ENCODE data around the gene COQ9.

COQ9 gene

DNA sequence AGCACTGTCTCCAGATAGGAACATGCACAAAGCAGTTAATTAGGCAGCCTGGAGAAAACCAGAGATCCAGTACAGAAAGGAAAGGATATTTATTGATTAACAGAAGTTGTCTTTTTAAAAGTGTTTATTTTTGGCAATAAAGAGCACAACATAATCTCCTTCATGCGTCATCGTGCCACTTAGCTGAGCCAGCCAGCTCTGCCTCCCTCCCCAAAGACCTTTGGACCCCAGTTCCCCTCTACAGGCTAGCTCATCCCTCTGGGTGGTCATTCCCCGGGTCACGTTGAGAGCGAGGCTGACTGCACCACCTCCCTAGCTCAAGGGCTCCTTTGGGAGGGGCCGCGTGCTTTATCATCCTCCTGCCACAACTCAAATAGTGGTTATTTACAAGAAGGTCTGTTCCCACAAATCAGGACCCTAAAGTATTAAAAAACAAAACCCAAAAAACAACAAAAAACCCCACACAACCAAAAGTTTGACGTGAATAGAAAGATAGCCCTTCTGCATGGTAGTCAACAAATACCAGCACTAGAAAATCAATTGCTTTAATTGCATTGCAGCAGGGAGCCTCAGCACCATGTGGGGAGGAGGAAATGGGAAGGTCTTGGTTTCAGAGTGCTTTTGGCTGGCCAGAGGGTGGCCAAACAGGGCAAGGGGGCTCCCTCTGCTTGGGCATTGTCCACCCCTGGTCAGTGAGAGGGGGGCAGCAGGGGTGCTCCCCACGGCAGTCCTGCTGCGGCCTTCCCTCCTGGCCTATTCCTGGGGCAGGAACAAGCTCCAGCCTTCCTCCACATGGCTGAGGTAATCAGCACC lies 24.8 kb downstream of the COQ9 start:
- in situ Hi-C loops (cut with MboI; ENCODE audit: low sequenced_read_pairs): no loop called here

GRCh38 chr16:57472665-57473060 lies 25.4 kb downstream of the COQ9 start:
- in situ Hi-C loops (cut with MboI; ENCODE audit: low sequenced_read_pairs): no loop called here

GRCh38 chr16:57473176-57473840 lies 26.0 kb downstream of the COQ9 start:
- in situ Hi-C loops (cut with MboI; ENCODE audit: low sequenced_read_pairs): no loop called here

GRCh38 chr16:57473906-57474305 lies 26.6 kb downstream of the COQ9 start:
- in situ Hi-C loops (cut with MboI; ENCODE audit: low sequenced_read_pairs): no loop called here

DNA sequence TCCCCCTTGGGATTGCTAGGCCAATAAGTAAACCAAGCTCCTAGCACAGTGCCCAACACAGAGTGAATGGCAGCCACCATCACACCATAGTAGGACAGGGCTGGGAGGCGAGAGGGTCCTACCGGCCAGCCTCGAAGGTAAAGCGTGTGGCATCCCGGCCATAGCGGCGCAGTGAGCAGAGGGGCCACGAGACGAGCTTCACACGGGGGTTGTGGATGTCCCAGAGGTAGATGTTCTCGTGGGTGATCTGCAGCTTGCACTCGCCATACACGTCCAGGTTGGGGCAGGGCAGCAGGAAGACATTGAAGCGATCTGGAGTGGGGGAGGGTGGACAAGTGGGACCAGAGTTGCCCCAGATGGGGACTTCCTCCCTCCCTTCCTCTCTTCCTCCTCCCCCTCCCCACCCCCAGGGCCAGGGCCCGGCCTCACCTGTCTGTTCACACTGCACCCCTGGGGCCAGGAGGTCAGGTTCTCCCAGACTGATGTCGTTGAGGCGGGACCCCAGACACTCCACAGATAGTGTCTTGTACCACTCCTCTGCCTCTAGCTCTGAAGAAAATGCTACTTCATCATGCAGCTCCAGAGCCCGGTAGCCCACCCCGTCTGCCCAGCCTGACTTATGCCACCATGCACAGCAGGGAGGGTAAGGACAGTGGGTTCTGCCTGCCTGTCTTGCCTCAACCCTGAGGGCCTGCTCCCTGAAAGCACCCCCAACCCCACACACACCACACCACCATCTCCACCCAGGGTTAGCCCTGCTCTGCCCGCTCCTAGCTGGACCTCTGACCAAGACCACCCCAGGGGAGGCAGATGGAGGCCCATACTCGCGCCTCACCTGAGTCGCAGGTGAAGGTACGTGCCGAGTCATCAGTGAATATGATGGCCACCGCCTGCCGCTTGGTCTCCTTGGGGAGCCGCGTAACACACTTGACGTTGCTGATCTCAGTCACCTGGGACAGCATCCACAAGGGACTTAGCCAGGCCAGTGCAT lies 27.7 kb downstream of the COQ9 start:
- in situ Hi-C loops (cut with MboI; ENCODE audit: low sequenced_read_pairs): no loop called here

GRCh38 chr16:57475711-57476339 lies 28.5 kb downstream of the COQ9 start:
- in situ Hi-C loops (cut with MboI; ENCODE audit: low sequenced_read_pairs): no loop called here

- in situ Hi-C loops (cut with MboI; ENCODE audit: low sequenced_read_pairs): no loop called here
Measured at GRCh38 chr16:57476546-57477410, 29.5 kb downstream of the COQ9 start.

GRCh38 chr16:57477531-57478202 lies 30.4 kb downstream of the COQ9 start:
- in situ Hi-C loops (cut with MboI; ENCODE audit: low sequenced_read_pairs): no loop called here

GRCh38 chr16:57478396-57479204 lies 31.3 kb downstream of the COQ9 start:
- in situ Hi-C loops (cut with MboI; ENCODE audit: low sequenced_read_pairs): no loop called here

DNA sequence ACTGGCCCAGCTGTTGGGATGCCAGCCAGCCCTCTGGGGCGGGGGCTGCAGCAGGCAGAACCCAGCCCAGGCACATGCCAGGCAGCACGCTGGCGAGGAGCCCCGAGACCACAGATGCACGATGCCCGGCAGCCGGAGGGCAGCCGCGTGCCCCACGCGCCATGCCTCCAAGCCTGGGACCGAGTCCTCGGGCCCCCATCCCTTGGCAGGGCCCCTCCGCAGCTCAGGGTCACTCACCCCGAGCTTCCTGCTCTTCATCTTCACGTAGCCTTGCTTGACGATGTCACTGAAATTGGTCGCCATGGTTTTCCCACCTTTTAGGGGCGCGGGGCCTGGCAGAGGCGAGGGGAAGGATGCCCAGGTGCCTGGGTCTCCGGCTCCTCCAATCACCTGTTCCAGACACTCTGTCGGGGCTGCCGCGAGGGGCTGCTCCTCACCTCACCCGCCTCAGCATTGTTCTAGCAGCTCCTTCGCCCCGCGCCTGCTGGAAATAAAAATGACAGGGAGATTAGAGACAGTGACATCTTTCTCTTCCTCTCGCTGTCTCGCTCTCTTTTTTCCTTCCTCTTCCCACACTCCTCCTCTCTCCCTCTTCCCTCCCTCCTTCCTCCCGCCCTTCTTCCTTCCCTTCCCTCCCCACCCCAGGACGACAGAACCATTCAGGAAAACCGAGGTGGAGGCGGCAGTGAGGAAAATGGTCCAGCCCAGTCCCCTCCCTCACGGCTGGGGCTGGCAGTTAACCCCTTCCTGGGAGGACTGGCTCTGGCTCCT lies 32.1 kb downstream of the COQ9 start:
- in situ Hi-C loops (cut with MboI; ENCODE audit: low sequenced_read_pairs): no loop called here

DNA sequence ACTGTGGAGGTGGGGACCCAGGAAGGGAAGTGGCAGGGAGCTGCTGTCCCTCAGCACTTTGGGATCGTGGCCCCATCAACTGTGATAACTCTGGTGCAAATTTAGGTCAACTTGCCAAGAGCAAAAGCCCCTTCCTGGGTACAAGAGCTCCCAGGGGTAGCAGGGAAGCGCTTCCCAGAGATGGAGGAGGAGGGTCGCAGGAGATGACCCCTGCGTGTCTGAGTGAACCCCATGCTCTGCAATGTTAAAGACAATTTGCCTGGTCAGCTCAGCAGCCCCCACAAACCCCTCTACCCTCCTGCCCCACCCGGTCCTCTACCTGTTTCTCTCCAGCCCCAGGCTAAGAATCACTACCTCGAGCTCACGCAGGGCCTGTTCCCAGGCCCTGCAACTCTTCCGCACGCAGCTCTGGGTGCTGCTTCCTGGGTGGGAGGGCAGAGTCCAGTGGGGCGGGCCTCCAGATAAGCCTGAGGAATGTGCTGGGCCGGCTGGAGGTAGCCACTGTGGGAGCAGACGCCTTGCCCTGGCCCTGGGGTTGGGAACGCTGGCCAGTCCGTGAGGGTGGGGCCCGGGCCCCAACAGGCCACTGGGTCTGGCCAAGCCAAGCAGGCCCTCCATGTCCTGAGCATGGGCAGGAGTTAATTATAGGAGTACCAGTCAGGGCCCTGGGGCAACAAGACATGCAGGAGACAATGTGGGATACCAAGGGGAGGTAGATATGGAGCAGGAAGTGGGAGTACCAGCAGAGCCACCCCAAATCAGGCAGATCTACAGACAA lies 32.9 kb downstream of the COQ9 start:
- in situ Hi-C loops (cut with MboI; ENCODE audit: low sequenced_read_pairs): no loop called here

- in situ Hi-C loops (cut with MboI; ENCODE audit: low sequenced_read_pairs): no loop called here
Measured at GRCh38 chr16:57480754-57481230, 33.5 kb downstream of the COQ9 start.

DNA sequence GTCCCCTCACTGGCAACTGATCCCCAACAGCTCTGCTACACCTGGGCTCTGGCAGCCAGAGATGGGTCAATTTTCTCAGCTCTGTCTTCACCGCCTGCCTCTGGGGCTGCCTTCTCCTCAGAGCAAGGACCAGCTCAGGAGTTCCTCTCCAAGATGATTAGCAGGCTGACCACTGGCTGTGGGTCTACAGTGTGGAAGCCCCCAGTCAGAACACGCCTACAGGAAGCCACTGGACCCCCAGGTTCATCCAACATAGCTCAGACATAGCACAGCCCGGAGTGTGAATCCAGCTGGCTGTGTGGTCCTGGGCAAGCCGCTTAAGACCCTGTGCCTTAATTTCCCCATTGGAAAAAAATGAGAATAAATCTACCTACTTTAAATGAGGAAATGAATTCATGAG lies 34.1 kb downstream of the COQ9 start:
- in situ Hi-C loops (cut with MboI; ENCODE audit: low sequenced_read_pairs): no loop called here

- in situ Hi-C loops (cut with MboI; ENCODE audit: low sequenced_read_pairs): no loop called here
Measured at GRCh38 chr16:57482845-57483545, 35.7 kb downstream of the COQ9 start.

GRCh38 chr16:57483725-57484514 lies 36.6 kb downstream of the COQ9 start:
- in situ Hi-C loops (cut with MboI; ENCODE audit: low sequenced_read_pairs): no loop called here

Measured in hTERT RPE-1 (cell line).